Measurements from ENCODE around the gene ART4. TPM values are rescaled to one million over a fixed set of nuclear protein-coding genes. Genes with fewer than 3 reads are reported as not detected.

ART4 gene
- polyA plus RNA-seq, 3 donors, result 0.16 to 0.23 (median 0.16) TPM

DNA sequence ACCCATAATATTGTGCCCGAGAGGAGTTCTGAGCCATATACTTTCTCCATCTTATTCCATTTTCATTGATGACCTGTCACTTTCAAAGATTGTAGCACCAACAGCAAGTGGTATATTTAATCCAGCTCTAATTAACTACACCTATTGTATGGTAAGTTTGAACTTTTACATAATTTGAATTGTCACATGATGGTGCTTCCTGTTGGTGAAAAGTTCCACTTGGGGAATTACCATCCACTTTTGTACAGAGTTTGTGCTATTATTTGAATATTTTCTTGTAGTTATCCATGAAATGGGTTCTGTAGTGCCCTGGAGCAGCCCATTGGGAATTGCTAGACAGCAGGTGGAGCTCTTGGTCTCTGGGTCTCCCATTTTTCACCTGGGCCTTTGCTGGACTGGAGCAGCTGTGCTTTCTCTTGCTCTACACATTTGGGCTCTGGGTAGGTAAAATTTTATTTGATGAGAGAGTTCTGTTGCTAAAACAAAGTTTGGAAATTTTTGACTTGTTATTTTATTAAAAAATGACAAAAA lies 32.3 kb downstream of the ART4 start:
- DNase-seq, result no peak

DNA sequence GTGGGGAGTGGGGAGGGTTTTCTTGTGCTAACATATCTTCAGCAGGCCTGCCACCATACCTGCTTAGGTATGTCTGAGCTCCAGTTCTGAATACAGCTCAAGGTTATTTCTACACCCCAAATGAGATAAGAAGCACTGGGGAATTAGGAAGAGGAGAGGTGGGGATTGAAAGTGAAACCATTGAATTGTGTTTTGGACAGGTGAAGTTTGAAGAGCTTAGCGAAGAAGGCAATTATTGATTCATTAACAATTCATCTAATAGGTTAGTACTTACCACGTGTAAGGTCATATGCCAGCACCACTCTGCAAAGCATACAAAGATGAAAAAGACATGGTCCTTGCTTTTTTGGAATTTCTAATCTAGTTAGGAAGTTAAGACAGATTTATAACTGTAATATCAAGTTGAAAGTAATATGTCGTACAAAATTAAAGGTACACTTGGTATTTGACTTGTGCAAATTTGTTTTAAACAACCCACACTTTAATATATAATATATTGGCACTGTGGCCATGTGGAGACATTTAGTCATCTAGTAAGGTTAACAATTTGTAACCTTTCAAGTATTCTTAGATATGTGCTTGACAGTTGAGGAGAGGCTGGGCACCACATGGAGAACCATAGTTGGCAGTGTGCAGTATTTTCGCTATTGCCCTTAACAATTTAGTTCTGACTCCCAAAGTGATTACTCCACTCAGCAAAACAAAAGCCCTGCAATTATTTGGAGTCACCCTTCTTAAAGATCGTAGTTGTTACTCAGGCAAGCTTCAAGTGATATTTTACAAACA lies 33.0 kb downstream of the ART4 start:
- no peak for DNase-seq

DNA sequence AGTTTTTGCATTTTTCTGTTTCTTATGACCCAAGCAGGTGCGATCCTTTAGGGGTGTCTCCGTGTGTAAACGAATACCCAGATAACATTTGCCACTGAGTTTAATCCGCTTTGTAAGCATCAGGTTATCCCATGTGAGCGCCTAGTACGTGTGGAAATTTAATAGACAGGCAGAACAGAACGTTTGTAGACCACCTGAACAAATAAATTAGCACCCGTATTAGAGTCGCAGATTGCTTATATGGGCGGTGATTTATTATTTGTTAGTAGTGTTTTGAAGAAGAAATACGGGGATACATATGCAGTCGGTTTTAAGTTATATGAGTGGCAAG lies 39.5 kb downstream of the ART4 start:
- no peak for DNase-seq

DNA sequence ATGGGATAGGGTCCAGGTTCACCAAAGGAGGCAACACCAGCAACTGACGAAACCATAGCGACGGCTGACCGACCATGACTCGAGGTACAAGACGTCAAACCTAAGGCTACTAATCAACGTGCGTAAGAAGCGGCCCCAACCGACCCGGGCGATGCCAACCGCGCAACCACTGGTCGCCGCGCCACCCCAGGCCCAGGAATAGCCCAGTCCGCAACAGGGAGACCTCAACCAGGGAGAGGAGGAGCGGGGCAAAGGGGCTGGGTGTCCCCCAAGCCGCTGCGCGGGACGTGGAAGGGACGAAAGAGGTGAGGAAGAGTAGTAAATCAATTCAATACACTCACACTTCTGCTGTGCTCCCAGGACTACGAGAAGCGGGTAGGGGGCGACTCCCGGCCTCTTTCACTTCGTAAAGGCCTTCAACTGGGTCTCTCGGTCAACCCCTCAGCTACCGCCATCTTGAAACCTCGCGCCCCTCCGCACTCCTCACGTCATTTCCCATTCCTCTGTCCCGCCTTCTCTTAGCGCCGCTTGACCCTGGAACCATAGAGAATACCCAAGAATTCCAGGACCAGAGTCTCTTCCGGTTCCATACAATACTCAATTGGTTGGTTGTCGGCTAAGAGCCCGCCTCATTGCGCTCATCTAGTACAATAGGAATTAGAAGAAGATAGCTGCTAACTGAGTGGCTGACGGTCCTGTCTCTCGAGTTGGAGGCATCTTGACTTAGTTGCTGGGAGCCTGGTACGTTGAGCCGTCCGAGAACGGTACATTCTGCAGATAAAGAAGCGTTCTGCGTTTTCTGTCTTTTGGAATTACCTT lies 40.1 kb downstream of the ART4 start, which contains the start of the genes C12orf60 and WBP11:
Gene C12orf60 (plus strand): TSS at position 660 of the 819 bp plus-strand sequence. CDS start 19,266 bp downstream, outside the sequence.
Gene WBP11 (minus strand): TSS at position 468 of the 819 bp plus-strand sequence. CDS start 2,095 bp downstream, outside the sequence.
- DNase-seq, result peak; percentile 99

DNA sequence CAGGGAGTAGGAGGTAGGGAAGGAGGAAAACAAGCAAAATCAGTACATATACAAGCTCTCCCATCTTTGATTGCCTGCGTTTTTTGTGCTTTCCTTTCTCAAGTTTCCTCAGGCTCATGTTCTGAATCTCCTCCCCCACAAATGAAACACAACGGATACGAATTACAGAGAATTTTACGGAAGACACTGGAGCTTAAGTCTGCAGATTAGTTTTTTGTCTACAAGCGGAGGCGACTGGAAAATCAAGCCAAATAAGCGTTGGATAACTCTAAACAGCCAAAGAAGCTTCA lies 40.7 kb downstream of the ART4 start:
- no peak for DNase-seq

DNA sequence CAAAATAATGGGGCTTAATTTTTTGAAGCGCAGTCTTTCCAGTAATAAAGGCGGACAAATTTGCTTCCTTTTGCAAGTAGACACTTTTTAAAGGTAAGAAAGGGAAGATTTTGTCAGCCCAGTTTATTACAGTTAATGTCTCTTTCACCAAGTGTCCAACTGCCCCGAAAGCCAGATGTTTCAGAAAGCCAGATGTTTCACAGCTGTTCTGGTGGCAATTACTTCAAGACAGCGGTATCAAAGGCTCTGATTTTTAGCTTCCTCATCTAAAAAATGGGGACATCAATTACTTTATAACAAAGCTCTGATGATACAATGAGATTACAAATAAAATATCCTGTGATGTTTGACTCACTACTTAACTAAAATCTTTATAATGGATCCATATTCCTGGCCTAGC lies 41.1 kb downstream of the ART4 start:
- peak; percentile 12 for DNase-seq

DNA sequence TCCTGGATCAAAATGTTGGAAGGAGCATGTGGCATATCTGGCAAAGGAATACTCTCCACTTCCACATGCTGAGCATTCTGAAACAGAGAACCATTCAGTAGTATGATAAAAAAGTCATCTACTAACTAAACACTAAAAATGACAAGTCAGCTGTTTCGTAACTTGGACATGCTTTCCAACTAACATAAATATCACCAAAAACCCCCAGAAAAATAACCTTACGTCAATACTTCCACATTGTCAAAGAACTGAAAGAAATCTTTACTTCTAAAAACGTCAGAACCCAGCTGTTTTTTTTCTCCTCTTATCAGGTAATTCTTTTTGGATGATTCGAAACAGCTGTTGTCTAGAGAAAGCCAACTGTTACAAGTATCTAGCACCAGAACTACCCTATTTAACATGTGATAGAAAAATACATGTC lies 48.3 kb downstream of the ART4 start:
- no peak for DNase-seq

DNA sequence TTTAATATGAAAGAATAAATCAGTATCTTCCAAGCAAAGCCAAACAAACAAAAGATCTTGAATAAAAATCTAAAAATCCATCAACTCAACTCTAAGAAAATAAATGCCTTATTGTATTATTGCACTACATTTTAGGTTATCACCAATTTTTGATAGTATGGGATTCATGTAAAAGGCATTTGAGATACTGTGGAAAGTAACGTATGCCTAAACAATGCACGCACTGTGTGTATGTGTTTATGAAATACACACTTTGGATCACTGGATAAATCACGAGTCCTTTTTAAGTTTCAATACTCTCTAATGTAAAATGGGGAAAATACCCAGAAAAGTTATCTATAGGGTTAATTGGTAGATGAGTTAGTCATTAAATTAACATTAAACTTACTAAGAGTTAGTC lies 57.8 kb downstream of the ART4 start:
- DNase-seq, result no peak

DNA sequence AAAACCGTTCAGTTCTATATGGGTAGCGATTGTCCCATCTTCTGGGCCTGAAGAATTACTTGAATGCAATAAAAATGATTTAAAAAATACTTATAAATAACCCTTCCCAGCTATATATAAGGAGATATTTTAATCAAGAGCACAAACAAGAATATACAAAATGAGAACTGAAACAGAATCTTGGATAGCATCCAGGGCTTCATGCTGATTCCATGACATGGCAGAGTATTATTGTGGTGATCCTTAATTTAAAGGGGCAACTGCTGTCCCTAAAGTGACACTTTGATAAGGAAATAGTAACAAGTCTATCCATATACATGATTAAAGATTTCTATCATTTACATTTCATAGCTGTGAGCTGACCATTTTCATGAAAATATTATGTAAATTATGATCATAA lies 58.9 kb downstream of the ART4 start:
- DNase-seq, result no peak

DNA sequence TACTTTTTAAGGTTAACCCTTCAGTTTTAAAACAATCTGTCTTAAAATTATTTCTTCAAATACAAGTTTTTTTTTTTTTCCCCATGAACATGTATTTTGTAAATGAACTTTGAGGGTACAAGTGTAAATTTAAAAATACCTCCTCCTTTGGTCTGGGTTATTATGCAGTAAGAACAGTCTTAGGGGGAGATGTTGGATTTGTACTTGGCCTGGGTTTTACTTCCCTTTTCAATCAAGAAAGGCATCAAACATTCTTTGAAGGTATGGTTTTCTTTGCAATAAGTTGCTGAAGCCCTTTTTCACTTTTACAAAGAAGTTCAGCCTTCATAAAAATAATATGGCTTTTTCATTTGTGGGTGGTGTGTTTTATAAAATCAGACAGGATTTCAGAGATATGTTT lies 60.6 kb downstream of the ART4 start:
- no peak for DNase-seq

DNA sequence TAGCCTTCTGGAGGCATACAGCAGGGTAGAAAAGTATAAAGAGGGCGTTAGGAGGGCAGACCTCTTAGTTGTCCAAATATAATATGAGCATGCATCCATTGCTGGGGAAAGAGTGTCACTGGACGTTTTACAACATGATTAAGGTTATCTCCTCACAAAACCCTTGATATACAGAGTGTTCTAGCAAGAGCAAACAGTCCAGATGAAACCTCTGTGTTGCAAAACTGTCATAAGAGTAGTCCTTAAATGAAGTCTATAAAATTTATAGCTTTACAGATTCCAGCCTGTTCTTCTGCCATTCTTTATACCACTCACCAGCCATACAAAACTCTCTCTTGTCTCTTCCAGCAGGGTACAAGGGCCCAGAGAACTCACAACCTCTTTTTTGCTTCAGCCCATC lies 61.8 kb downstream of the ART4 start:
- DNase-seq, result no peak

DNA sequence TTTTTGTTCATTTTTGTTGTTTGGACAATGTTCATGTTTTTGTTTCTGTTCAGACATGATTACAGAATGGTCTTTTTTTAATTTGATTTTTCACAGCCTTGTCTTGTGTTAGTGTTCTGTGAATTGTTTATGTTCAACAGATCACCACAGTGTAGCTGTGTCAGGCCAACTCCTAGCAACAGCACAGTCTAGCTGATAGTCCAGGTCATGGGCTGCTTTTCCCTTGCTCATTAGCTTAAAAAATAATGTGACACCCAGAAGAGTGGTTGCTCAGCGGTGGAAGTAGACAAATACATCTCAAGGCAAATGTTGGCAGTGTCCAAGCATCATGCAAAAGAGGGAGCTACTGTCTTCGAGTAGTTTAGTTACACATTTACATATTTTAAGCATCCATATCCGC lies 62.5 kb downstream of the ART4 start:
- no peak for DNase-seq

DNA sequence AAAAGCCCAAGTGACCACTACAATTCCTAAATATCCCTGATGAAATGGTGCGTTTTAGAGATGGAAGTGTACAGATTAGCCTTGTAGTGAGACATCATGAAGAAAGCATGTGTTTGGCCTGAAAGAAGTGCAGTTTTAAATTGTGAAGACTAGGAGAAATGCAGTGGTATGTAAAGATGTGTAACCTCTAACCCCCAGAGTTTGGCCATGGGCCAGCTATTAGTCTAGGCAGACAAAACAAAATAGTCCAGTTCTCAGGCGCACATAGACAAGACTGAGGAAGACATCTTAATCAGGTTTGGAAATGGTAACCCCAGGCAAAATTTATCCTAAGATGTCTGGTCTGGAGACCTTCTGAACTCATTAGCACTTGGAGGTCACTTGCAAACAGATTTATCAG lies 63.5 kb downstream of the ART4 start:
- DNase-seq, result no peak

DNA sequence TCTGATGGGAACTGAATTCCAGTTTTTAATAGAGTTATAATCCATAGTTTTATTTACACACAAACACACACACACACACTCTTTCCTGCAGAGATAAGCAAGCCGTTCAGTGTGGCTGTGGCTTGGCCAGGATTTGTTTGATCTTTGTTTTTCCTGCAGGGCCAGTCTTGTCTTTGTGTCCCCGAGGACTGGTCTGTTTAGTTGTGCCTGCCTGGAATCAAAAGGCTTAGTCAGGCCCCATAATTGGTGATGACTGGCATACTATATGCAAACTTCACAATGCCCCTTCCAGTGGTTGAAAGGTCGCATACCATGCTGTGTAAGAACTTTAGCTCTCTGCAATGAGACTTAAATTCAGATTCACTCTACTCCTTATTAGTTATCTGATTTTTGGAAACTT lies 66.1 kb downstream of the ART4 start:
- no peak for DNase-seq

DNA sequence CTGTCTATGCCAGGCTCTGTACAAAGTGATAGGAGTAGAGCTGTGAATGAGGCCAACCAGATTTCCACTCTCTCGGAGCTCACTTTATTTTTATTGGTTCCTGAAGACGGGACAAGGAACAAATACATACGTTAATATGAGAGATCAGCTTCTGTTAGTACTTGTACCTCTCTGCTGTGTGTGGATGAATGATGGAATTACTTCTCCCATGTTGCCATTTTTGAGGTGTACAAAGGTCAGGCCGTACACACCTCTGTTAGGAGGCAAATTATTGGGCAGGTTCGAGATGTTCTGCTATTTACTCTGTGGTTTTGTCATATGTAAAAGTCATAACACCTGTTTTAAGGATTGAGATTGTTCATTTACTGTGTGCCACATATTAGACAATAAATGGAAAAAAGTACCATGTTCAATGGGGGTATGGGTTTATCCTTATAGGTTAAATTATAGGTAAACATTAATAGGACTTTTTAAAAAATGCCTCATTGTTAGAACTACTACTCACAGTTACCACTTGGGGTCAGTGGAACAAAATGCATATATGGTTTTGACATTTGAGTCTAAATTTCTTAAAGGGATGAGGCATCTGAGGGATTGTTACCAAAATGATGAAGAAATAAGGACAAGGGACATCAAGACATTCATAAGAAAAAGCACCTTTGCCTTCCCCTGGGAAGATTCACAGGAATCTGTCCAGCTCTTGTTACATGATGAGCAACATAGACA lies 66.9 kb downstream of the ART4 start:
- no peak for DNase-seq

DNA sequence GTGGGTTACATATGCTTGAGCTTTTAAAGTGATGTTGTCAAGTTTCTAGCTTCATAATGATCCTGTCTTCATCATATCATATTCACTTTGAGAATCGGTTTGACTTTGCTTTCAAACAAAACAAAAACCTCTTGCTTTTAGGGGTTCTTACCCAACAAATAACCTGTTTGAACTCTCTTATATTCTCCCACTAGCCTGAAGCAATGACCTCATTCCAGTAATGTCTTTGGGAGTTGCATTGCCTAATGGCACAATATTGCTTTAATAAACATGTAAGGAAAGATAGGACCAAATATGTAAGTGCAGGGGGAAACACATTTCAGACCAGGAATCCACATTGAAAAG lies 67.7 kb downstream of the ART4 start:
- no peak for DNase-seq

Other genes starting within 250 kb of the ART4 start
- under 1 TPM; 0.34 to 0.60 (median 0.58) TPM for gene GUCY2C, start 146.9 kb downstream of the ART4 start, polyA plus RNA-seq (ENCODE audit: insufficient read length in 3 of 3)
- 100 to 1,000 TPM in 2 of 3 donors, 10 to 100 TPM in 1; 89.7 to 104 (median 103) TPM for gene WBP11, start 40.0 kb downstream of the ART4 start, polyA plus RNA-seq (ENCODE audit: insufficient read length in 3 of 3)
- gene C12orf60, start 39.9 kb downstream of the ART4 start, polyA plus RNA-seq (ENCODE audit: insufficient read length in 3 of 3), result 1 to 10 TPM; 3.9 to 4.6 (median 4.1) TPM
- gene SMCO3, start 29.3 kb downstream of the ART4 start, polyA plus RNA-seq (ENCODE audit: insufficient read length in 3 of 3), result 1 to 10 TPM; 2.2 to 2.3 (median 2.3) TPM
- 10 to 100 TPM; 27.4 to 52.6 (median 36.0) TPM for gene MGP, start 42.3 kb upstream of the ART4 start, polyA plus RNA-seq (ENCODE audit: insufficient read length in 3 of 3)
- 10 to 100 TPM; 20.6 to 27.6 (median 23.0) TPM for gene ERP27, start 95.0 kb upstream of the ART4 start, polyA plus RNA-seq (ENCODE audit: insufficient read length in 3 of 3)
- 10 to 100 TPM; 50.2 to 56.4 (median 50.4) TPM for gene ARHGDIB, start 118.1 kb upstream of the ART4 start, polyA plus RNA-seq (ENCODE audit: insufficient read length in 3 of 3)
- gene PDE6H, start 129.5 kb upstream of the ART4 start, polyA plus RNA-seq (ENCODE audit: insufficient read length in 3 of 3), result under 1 TPM in 1 of 3 donors, not detected in 2; 0.11 TPM

All from renal pelvis (tissue), 4 donors.